B cell (primary cell): ENCODE data around the gene PLCL1.

Experiments
- EZH2 ChIP-seq: IDR thresholded peaks from 2 replicates; pipeline ENCODE4 v1.6.1; 2012; ENCODE audit warnings: borderline replicate concordance, low read depth, mild to moderate bottlenecking, moderate library complexity, low read length; ENCODE audit not compliant: insufficient read depth, poor library complexity, severe bottlenecking
- TF ChIP-seq, protein P1 (sequence below): fragments of 200-600 bp; IDR thresholded peaks from one replicate; pipeline ENCODE4 v1.8.0; 2022; ENCODE audit warnings: antibody characterized with exemption, mild to moderate bottlenecking

DNA sequence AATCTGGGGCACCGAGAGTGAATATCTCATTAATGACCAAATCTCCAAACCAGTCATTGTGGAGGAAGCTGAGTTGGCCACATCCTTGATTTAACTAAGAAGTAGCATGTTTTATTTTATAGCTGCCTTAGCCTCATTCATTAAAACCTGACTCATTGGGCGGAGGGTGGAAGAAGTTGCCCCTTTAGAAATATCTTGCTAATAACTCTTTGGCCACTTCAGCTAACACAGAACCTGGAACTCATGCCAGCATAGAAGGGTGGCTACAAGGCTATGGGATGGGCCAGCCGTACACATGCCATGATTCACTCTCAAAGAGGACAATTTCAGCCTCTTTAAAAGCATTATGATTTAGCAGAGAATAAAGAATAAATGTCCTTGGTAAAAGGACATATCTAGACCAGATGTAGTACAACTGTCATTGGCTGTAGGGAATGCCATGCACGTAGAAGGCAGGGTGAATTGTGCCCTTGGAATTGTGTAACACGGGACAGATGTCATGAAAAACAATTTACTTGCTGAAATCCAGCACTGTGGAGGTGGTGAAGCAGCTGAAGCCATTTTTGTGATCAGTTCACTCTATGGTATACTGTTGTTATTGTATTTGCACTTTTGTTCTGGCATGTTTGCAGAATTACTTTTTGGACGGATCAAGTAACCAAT, 330.0 kb downstream of the PLCL1 start:
- TF ChIP-seq, protein P1, sequence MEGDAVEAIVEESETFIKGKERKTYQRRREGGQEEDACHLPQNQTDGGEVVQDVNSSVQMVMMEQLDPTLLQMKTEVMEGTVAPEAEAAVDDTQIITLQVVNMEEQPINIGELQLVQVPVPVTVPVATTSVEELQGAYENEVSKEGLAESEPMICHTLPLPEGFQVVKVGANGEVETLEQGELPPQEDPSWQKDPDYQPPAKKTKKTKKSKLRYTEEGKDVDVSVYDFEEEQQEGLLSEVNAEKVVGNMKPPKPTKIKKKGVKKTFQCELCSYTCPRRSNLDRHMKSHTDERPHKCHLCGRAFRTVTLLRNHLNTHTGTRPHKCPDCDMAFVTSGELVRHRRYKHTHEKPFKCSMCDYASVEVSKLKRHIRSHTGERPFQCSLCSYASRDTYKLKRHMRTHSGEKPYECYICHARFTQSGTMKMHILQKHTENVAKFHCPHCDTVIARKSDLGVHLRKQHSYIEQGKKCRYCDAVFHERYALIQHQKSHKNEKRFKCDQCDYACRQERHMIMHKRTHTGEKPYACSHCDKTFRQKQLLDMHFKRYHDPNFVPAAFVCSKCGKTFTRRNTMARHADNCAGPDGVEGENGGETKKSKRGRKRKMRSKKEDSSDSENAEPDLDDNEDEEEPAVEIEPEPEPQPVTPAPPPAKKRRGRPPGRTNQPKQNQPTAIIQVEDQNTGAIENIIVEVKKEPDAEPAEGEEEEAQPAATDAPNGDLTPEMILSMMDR = no peak
- no peak for TF ChIP-seq EZH2
